ENCODE data around the gene UBE2E2.

DNA sequence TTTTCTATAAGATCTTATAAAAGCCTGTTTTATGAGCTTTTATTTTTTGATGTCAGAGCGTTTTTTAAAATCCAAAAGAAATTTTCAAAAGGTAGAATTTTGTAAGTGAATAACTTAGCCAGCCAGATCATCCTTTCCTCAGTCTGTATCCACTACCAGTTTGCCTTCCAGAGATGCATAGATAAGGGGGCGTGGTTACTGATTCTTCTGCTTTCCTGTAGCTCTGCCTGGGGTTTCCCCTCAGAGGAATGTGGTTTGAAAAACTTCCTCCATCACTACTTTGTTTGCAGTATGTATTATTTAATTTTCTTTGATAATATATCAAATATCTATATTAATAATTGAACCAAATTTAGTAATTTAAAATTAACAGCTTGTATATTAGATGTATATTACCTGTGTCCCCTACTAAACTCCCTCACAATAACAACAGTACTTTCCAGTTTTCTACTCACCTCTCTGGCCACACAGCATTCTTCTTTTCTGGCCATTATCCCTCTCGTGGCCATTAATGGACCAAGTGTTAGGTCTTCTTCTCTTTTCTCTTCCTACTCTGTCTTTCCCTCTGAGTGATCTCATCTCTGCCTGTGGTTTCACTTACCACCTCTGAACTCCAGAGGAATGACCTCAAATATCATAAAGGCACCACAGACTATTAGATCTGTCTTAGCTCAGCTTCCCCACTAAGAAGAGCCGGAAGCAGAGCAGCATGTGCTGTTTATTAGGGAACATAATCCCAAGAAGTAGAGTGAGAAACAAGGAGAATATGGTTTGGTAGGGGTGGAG is 239.7 kb downstream of the UBE2E2 start:
- TF ChIP-seq, protein P1, sequence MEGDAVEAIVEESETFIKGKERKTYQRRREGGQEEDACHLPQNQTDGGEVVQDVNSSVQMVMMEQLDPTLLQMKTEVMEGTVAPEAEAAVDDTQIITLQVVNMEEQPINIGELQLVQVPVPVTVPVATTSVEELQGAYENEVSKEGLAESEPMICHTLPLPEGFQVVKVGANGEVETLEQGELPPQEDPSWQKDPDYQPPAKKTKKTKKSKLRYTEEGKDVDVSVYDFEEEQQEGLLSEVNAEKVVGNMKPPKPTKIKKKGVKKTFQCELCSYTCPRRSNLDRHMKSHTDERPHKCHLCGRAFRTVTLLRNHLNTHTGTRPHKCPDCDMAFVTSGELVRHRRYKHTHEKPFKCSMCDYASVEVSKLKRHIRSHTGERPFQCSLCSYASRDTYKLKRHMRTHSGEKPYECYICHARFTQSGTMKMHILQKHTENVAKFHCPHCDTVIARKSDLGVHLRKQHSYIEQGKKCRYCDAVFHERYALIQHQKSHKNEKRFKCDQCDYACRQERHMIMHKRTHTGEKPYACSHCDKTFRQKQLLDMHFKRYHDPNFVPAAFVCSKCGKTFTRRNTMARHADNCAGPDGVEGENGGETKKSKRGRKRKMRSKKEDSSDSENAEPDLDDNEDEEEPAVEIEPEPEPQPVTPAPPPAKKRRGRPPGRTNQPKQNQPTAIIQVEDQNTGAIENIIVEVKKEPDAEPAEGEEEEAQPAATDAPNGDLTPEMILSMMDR (IDR thresholded peaks at IDR 0.05; ENCODE audit: low read depth, low read length, poor library complexity, severe bottlenecking): no peak
- TF ChIP-seq EZH2phosphoT487 (IDR thresholded peaks at IDR 0.05; ENCODE audit: borderline replicate concordance, low read length): no peak
